Neural progenitor cell (in vitro differentiated cells): ENCODE measurements around the gene GFAP.

Source experiments
- EZH2 ChIP-seq: fragments of 200-600 bp; sonication (generic); IDR thresholded peaks from 2 replicates; pipeline ENCODE4 v1.6.1; 2017; ENCODE audit warnings: antibody characterized with exemption, mild to moderate bottlenecking, moderate library complexity
- EZH2phosphoT487 ChIP-seq: fragments of 200-600 bp; sonication (generic); IDR thresholded peaks from 2 replicates; pipeline ENCODE4 v1.6.1; 2017; ENCODE audit warnings: antibody characterized with exemption
- TF ChIP-seq, protein P1 (sequence below): fragments of 200-600 bp; sonication (generic); IDR thresholded peaks from 2 replicates; pipeline ENCODE4 v1.5.1; 2017; ENCODE audit warnings: antibody characterized with exemption, mild to moderate bottlenecking

DNA sequence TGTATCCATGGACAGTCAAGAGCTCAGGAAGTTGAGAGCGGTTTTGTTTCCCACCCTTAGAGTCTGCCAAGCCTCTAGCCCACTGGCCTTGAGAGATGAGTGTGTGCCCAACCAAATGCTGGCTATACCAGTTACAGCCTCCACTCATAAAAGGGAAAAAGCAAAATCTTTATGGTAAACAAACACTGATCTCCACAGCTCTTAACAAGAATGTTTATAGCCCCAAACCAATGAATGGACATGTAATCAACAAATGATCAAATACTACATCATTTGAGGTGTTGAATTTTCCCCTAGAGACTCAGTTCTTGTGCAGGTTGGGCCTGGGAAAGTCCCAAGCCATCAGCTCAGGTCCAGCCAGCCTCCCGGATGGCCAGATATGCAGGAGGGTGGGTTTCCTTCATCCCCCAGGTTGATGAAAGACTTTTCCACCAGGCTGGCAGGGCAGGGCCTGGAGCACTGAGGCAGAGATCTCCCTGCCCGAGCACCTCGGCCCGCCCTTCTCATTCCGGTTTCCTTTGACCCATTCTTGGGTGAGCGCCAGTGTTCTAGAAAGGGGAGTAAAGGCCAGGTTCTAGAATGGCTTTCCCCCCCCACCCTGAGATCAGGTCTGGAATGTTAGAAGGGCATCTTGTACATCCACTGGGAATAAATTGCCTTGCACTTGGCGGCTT is 12.2 kb downstream of the GFAP start:
- TF ChIP-seq, protein P1, sequence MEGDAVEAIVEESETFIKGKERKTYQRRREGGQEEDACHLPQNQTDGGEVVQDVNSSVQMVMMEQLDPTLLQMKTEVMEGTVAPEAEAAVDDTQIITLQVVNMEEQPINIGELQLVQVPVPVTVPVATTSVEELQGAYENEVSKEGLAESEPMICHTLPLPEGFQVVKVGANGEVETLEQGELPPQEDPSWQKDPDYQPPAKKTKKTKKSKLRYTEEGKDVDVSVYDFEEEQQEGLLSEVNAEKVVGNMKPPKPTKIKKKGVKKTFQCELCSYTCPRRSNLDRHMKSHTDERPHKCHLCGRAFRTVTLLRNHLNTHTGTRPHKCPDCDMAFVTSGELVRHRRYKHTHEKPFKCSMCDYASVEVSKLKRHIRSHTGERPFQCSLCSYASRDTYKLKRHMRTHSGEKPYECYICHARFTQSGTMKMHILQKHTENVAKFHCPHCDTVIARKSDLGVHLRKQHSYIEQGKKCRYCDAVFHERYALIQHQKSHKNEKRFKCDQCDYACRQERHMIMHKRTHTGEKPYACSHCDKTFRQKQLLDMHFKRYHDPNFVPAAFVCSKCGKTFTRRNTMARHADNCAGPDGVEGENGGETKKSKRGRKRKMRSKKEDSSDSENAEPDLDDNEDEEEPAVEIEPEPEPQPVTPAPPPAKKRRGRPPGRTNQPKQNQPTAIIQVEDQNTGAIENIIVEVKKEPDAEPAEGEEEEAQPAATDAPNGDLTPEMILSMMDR: no peak
- no peak for TF ChIP-seq EZH2
- TF ChIP-seq EZH2phosphoT487: no peak
